ENCODE measurements around the gene PHRF1. TPM values are rescaled to one million over a fixed set of nuclear protein-coding genes. Genes with fewer than 3 reads are reported as not detected.

PHRF1 gene
- total and polyA plus RNA-seq, 2 of the 4 experiments (the other 2 are of a cell fraction), result 10.9 to 17.5 TPM

- no peak overlapping the region for H3K14ac ChIP-seq (replicated peaks; ENCODE audit: low read depth, low read length)
- dilution Hi-C loops (cut with HindIII; ENCODE audit: low sequenced_read_pairs, unreplicated experiment), result no loop called here
- H3K56ac ChIP-seq (ENCODE audit: extremely low read depth, insufficient read depth, low read length), result no peak overlapping the region
- BruUV-seq (replicated peaks), result no TSS peak
- no peak overlapping the region for H3K27ac ChIP-seq (ENCODE audit: insufficient read depth, low read length)
- intact Hi-C loops (cut with micrococcal nuclease), result loop anchor here (10.0 kb wide), 1 partner anchor 169 kb away; no protein-coding TSS in a partner anchor
- TF ChIP-seq SMC3 (IDR thresholded peaks at IDR 0.05; ENCODE audit: low read depth, low read length), result no peak
- no peak for TF ChIP-seq RCOR1 (IDR thresholded peaks at IDR 0.05; ENCODE audit: insufficient replicate concordance, low read length)
- no peak for TF ChIP-seq FOS (IDR thresholded peaks at IDR 0.05; ENCODE audit: low read depth, low read length)
- no peak for TF ChIP-seq MAFK (IDR thresholded peaks at IDR 0.05; ENCODE audit: low read depth, low read length)
- no peak for TF ChIP-seq CTCF (conservative IDR thresholded peaks at IDR 0.05; ENCODE audit: low read depth, low read length)
- H3K79me1 ChIP-seq (ENCODE audit: low read depth in 1 of 2, low read length in 2 of 2), result no peaks in the 10 kb centered on the region; a peak in 1 of 4 replicates
- no peak overlapping the region; the same call in 1 of the 2 replicates for H2AK5ac ChIP-seq (ENCODE audit: low read depth, low read length)
- H2BK5ac ChIP-seq (ENCODE audit: low read depth, low read length, poor library complexity, severe bottlenecking), result no peak overlapping the region
- H2BK15ac ChIP-seq (ENCODE audit: low read depth, low read length), result no peak overlapping the region
- no peak overlapping the region for H3K9ac ChIP-seq (ENCODE audit: low read depth, low read length)
- no peak overlapping the region for H4K91ac ChIP-seq (ENCODE audit: insufficient read depth, low read depth, low read length)
- no peak overlapping the region for H4K5ac ChIP-seq (ENCODE audit: low read depth, low read length)
- ATAC-seq (ENCODE audit: low read depth) (no peak), DNase-seq (no peak)
- POLR2A ChIA-PET (ENCODE audit: unreplicated experiment), result no interaction called here
- peak overlapping the region; percentile 79 for H3K4me2 ChIP-seq (ENCODE audit: low read depth, low read length)
- 0% methylated on average over 13 of the region's 57 CpGs; no CpG with 5 or more reads in 1 of the 2 experiments for WGBS, 2 experiments (ENCODE audit: extremely low coverage in 2 of 2, insufficient read length in 1 of 2)
- no peaks in the 10 kb centered on the region for H3K9me3 ChIP-seq (ENCODE audit: control insufficient read depth, insufficient read depth, low read length)
- H4K20me1 ChIP-seq (ENCODE audit: insufficient read depth, low read length), result peaks cover 6% of the 10 kb centered on the region; the same call in 1 of the 2 replicates
- H3K18ac ChIP-seq (ENCODE audit: low read depth, low read length), result no peak overlapping the region
- peaks cover 57% of the 10 kb centered on the region for H3K27me3 ChIP-seq (ENCODE audit: control insufficient read depth, insufficient read depth, low read length)
- no peak overlapping the region for H2AK9ac ChIP-seq (replicated peaks; ENCODE audit: low read depth, low read length, poor library complexity)
- H4K8ac ChIP-seq (ENCODE audit: low read depth in 2 of 2, low read length in 2 of 2), result no peak overlapping the region
- peak overlapping the region; percentile 43 for H2AFZ ChIP-seq (replicated peaks; ENCODE audit: low read length, poor library complexity)
- peaks cover 6% of the 10 kb centered on the region for H3K4me1 ChIP-seq (ENCODE audit: control insufficient read depth, insufficient read depth, low read length)
- no peak overlapping the region for H2BK120ac ChIP-seq (ENCODE audit: low read depth, low read length)
- in situ Hi-C loops (cut with MboI; ENCODE audit: low sequenced_read_pairs), result no loop called here
- H3K4me3 ChIP-seq (ENCODE audit: insufficient read depth, low read depth, low read length), result no peak overlapping the region
- peaks cover 2% of the 10 kb centered on the region; the same call in 1 of the 2 replicates for H3K36me3 ChIP-seq (ENCODE audit: control insufficient read depth, insufficient read depth, low read length)
- H3K9me1 ChIP-seq (ENCODE audit: insufficient read depth, low read length), result no peaks in the 10 kb centered on the region
- no peak overlapping the region for H2BK20ac ChIP-seq (ENCODE audit: low read depth, low read length)
- H3K4ac ChIP-seq (ENCODE audit: low read depth, low read length), result no peak overlapping the region
- no peak overlapping the region for H3K23ac ChIP-seq (ENCODE audit: low read depth, low read length)
- CTCF ChIA-PET, result interaction anchor here (0.5 to 1.3 kb wide), 2 partner anchors 8 to 253 kb away, joined by 3 read pairs; no protein-coding TSS in a partner anchor
Measured at GRCh38 chr11:555227-555779, 21.0 kb upstream of the PHRF1 start.

Data from IMR-90 (cell line).